ENCODE data around the gene CRYGD. TPM values are rescaled to one million over a fixed set of nuclear protein-coding genes. Genes with fewer than 3 reads are reported as not detected.
"Not testable (repeated sequence)": the region's sequence is repeated elsewhere in the genome, so short reads cannot be mapped to it uniquely, and the experiment has no call there.

CRYGD gene
- total and polyA plus RNA-seq, 11 donors, result not detected

GRCh38 chr2:208142240-208142924, 18.1 kb upstream of the CRYGD start:
- intact Hi-C loops (cut with DNase I), result no loop called here
- H3K27ac ChIP-seq, result no peak overlapping the region
- no peaks in the 10 kb centered on the region for H3K27me3 ChIP-seq
- H3K36me3 ChIP-seq, result no peaks in the 10 kb centered on the region
- no peak overlapping the region for H3K4me3 ChIP-seq
- WGBS, 4 donors, result 40 to 60% (median 48%) methylated on average over 8 of the region's 8 CpGs
- H3K9me3 ChIP-seq, result no peaks in the 10 kb centered on the region
- no peak for TF ChIP-seq POLR2A (IDR thresholded peaks at IDR 0.05)
- TF ChIP-seq, protein P1, sequence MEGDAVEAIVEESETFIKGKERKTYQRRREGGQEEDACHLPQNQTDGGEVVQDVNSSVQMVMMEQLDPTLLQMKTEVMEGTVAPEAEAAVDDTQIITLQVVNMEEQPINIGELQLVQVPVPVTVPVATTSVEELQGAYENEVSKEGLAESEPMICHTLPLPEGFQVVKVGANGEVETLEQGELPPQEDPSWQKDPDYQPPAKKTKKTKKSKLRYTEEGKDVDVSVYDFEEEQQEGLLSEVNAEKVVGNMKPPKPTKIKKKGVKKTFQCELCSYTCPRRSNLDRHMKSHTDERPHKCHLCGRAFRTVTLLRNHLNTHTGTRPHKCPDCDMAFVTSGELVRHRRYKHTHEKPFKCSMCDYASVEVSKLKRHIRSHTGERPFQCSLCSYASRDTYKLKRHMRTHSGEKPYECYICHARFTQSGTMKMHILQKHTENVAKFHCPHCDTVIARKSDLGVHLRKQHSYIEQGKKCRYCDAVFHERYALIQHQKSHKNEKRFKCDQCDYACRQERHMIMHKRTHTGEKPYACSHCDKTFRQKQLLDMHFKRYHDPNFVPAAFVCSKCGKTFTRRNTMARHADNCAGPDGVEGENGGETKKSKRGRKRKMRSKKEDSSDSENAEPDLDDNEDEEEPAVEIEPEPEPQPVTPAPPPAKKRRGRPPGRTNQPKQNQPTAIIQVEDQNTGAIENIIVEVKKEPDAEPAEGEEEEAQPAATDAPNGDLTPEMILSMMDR (IDR thresholded peaks at IDR 0.05), result no peak
- no peak for ATAC-seq
- DNase-seq, result no peak
- no peaks in the 10 kb centered on the region for H3K4me1 ChIP-seq

DNA sequence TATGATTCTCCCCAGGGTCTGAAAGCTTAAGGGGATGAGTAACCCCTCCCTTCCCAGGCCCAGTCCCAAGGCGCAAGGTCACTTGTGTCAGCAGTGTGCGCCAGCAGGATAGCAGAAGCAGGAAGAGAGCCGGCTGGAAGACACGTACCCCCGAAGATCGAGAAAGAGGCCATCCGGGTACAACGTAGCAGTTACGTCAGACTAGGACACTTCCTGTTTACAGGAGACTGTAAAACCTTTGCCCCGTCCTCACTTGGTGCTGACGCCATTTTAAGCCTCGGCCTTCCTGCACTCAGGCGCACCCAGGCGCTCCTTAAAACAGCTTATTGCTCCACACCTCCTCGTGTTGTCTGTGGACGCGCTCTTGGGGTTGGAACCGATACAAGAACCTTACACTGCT, 15.1 kb upstream of the CRYGD start:
- no peak overlapping the region for H3K4me3 ChIP-seq
- no peaks in the 10 kb centered on the region for H3K9me3 ChIP-seq
- no peak for DNase-seq
- H3K27me3 ChIP-seq, result no peaks in the 10 kb centered on the region
- intact Hi-C loops (cut with DNase I), result no loop called here
- no peak for ATAC-seq
- H3K27ac ChIP-seq, result no peak overlapping the region
- no peaks in the 10 kb centered on the region for H3K4me1 ChIP-seq
- WGBS, 4 donors, result 85 to 89% (median 87%) methylated on average over 18 of the region's 18 CpGs
- H3K36me3 ChIP-seq, result no peaks in the 10 kb centered on the region
- TF ChIP-seq, protein P1 (IDR thresholded peaks at IDR 0.05), result no peak
- no peak for TF ChIP-seq POLR2A (IDR thresholded peaks at IDR 0.05)

DNA sequence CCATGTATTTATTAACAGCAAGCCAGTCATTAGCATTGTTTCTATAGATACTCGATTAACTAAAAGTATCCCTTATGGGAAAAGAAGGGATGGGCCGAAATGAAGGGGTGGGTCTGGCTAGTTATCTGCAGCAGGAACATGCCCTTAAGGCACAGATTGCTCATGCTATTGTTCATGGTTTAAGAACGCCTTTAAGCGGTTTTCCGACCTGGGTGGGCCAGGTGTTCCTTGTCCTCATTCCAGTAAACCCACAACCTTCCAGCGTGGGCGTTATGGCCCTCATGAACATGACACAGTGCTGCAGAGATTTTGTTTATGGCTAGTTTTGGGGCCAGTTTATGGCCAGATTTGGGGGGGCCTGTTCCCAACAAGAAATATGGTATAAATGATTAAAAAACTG, 14.0 kb upstream of the CRYGD start:
- 95 to 96% (median 96%) methylated on average over 7 of the region's 7 CpGs for WGBS, 4 donors
- H3K9me3 ChIP-seq, result not testable (repeated sequence)

DNA sequence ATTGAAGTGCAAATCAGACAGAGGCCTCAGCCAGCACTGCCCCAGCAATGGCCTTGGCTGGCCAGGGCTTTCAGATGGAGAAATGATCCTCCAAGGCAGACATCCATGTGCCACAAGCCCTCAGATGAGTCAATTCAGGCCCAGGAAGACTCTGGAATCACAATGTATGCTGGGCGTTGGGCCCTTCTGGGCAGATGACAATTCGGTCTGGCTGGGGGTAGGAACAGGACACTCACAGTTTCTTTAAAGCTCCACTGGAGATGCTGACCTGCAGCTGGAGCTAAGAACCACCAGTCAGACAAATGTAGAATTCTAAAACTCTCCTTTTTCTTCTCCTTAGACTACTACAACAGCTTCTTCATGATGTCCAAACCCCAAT, 12.4 kb upstream of the CRYGD start:
- Histone ChIP-seq H3K4me3 (no peak overlapping the region), H3K4me1 (no peaks in the 10 kb centered on the region), H3K9me3 (no peaks in the 10 kb centered on the region), H3K27me3 (no peaks in the 10 kb centered on the region), H3K27ac (no peak overlapping the region), H3K36me3 (no peaks in the 10 kb centered on the region)
- TF ChIP-seq, protein P1 (IDR thresholded peaks at IDR 0.05), result no peak
- TF ChIP-seq POLR2A (IDR thresholded peaks at IDR 0.05), result no peak
- DNase-seq, result no peak
- intact Hi-C loops (cut with DNase I), result no loop called here
- ATAC-seq, result no peak
- 91 to 95% (median 93%) methylated on average over 2 of the region's 2 CpGs for WGBS, 4 donors

More for the DNA sequence above, 14.0 kb upstream of the CRYGD start:
- ATAC-seq; H3K27me3 ChIP-seq; H3K4me3 ChIP-seq; H3K4me1 ChIP-seq; H3K27ac ChIP-seq; intact Hi-C loops (cut with DNase I); DNase-seq; H3K36me3 ChIP-seq: not testable (repeated sequence)

Data from heart left ventricle (tissue), 16 donors.